Smooth muscle cell (in vitro differentiated cells): ENCODE measurements around the gene CAMTA1. TPM values are rescaled to one million over a fixed set of nuclear protein-coding genes. Genes with fewer than 3 reads are reported as not detected.

Source experiments
- DNase-seq: peaks from one replicate; lab custom pipeline; 2025; ENCODE audit not compliant: unreplicated experiment; lab: John Stamatoyannopoulos, UW
- H2AFZ ChIP-seq: fragments of 200-600 bp; sonication (generic); 2 replicates; pipeline ENCODE4 v1.6.0; 2016; ENCODE audit warnings: antibody characterized with exemption, low read depth, mild to moderate bottlenecking
- H3F3A ChIP-seq: fragments of 200-600 bp; sonication (generic); 2 replicates; pipeline ENCODE4 v1.6.0; 2017; ENCODE audit warnings: antibody characterized with exemption, low read depth
- H3K27ac ChIP-seq: fragments of 200-600 bp; sonication (generic); 2 replicates; pipeline ENCODE4 v1.5.1; 2016; ENCODE audit warnings: low read depth, mild to moderate bottlenecking
- H3K27me3 ChIP-seq: fragments of 200-600 bp; sonication (generic); 2 replicates; pipeline ENCODE4 v1.6.1; 2016; ENCODE audit warnings: low read depth, mild to moderate bottlenecking
- H3K36me3 ChIP-seq: fragments of 200-600 bp; sonication (generic); 2 replicates; pipeline ENCODE4 v1.5.1; 2016; ENCODE audit warnings: low read depth
- H3K4me1 ChIP-seq: fragments of 200-600 bp; sonication (generic); 2 replicates; pipeline ENCODE4 v1.5.1; 2016; ENCODE audit warnings: low read depth
- H3K4me2 ChIP-seq: fragments of 200-600 bp; sonication (generic); 2 replicates; pipeline ENCODE4 v1.6.0; 2016; ENCODE audit warnings: mild to moderate bottlenecking
- H3K4me3 ChIP-seq: fragments of 200-600 bp; sonication (generic); 2 replicates; pipeline ENCODE4 v1.5.1; 2016; ENCODE audit warnings: mild to moderate bottlenecking
- H3K79me2 ChIP-seq: fragments of 200-600 bp; sonication (generic); 2 replicates; pipeline ENCODE4 v1.6.0; 2016; ENCODE audit warnings: low read depth, mild to moderate bottlenecking
- H3K9ac ChIP-seq: fragments of 200-600 bp; sonication (generic); 2 replicates; pipeline ENCODE4 v1.6.0; 2016; ENCODE audit warnings: low read depth
- H3K9me3 ChIP-seq: fragments of 200-600 bp; sonication (generic); replicated peaks from 2 replicates; pipeline ENCODE4 v1.5.1; 2016; ENCODE audit warnings: low read depth
- H4K20me1 ChIP-seq: fragments of 200-600 bp; sonication (generic); 2 replicates; pipeline ENCODE4 v1.6.0; 2016; ENCODE audit warnings: low read depth
- WGBS: methylation state at CpG from one replicate; pipeline ENCODE4 v1.1.7; 2016; ENCODE audit warnings: low lambda C conversion rate; 5-methylcytosine and 5-hydroxymethylcytosine counted together
- polyA plus RNA-seq: library from polyadenylated mRNA; unstranded; fragments of >200 nt; fragmentation: Nextera tagmentation; extraction: Ambion mirVana; gene quantifications from 2 replicates; pipeline ENCODE4 v1.2.1, GENCODE V29; 2016
- total RNA-seq: library from RNA; depleted of rRNA; stranded (reverse); fragments of >200 nt; gene quantifications from 2 replicates; pipeline ENCODE4 v1.2.3, GENCODE V29; 2014
- TF ChIP-seq, protein P1 (sequence below): fragments of 200-600 bp; sonication (generic); IDR thresholded peaks from 2 replicates; pipeline ENCODE4 v1.5.1; 2017; ENCODE audit warnings: borderline replicate concordance, mild to moderate bottlenecking, antibody characterized with exemption; ENCODE audit not compliant: insufficient read depth, poor library complexity, severe bottlenecking

The CAMTA1 gene
- total and polyA plus RNA-seq, 2 experiments from 2014 or later: 139 to 145 TPM

DNA sequence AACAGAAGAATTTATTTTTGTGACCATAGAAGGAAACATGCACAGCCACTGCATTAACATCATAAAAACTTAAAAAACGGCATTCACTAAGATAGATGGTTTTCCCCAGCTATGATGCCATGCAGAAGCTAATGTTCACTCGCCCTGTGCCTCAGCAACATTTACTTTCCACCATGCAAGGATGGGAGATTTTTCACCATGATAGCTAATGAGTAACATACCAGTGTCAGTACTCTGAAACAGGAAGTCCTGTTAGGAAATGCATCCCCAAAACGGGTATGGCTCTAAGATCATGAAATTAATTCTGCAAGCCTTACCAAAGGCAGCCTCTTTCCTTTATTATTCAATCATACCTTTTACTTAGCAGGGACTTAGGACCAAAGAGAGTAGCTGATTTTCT, 968.4 kb downstream of the CAMTA1 start:
- no peaks in the 10 kb centered on the region for H3K9me3 ChIP-seq
- no peak overlapping the region for H3K27ac ChIP-seq
- H3K4me3 ChIP-seq: no peak overlapping the region
- no peak overlapping the region for H2AFZ ChIP-seq
- TF ChIP-seq, protein P1, sequence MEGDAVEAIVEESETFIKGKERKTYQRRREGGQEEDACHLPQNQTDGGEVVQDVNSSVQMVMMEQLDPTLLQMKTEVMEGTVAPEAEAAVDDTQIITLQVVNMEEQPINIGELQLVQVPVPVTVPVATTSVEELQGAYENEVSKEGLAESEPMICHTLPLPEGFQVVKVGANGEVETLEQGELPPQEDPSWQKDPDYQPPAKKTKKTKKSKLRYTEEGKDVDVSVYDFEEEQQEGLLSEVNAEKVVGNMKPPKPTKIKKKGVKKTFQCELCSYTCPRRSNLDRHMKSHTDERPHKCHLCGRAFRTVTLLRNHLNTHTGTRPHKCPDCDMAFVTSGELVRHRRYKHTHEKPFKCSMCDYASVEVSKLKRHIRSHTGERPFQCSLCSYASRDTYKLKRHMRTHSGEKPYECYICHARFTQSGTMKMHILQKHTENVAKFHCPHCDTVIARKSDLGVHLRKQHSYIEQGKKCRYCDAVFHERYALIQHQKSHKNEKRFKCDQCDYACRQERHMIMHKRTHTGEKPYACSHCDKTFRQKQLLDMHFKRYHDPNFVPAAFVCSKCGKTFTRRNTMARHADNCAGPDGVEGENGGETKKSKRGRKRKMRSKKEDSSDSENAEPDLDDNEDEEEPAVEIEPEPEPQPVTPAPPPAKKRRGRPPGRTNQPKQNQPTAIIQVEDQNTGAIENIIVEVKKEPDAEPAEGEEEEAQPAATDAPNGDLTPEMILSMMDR: no peak
- WGBS: 89% methylated on average over 3 of the region's 3 CpGs
- H3K4me2 ChIP-seq: no peak overlapping the region
- H3K27me3 ChIP-seq: no peaks in the 10 kb centered on the region
- peaks cover 7% of the 10 kb centered on the region for H3K4me1 ChIP-seq
- no peaks in the 10 kb centered on the region for H4K20me1 ChIP-seq
- no peaks in the 10 kb centered on the region for H3K79me2 ChIP-seq
- no peak for DNase-seq
- H3F3A ChIP-seq: no peaks in the 10 kb centered on the region
- H3K9ac ChIP-seq: no peak overlapping the region
- H3K36me3 ChIP-seq: no peaks in the 10 kb centered on the region

DNA sequence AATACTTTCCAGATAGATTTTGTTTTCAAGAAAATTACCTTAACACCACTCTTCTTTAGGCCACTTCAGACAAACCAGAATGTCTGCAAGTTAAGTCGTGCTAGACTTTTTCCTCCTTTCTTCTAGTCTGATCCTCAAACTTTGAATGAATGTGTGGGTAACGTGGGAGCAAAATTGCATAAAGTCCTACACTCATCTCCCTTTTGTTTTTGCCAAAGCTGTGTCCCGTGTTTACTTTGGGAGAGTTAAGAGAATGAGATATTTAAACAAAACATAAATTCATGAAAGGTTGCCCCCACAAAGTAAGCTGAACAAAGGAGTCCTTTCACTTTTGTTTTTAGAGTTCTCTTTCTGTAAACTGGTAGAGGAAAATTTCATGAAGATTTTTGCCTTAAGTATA, 969.0 kb downstream of the CAMTA1 start:
- peaks cover 7% of the 10 kb centered on the region for H3K4me1 ChIP-seq

DNA sequence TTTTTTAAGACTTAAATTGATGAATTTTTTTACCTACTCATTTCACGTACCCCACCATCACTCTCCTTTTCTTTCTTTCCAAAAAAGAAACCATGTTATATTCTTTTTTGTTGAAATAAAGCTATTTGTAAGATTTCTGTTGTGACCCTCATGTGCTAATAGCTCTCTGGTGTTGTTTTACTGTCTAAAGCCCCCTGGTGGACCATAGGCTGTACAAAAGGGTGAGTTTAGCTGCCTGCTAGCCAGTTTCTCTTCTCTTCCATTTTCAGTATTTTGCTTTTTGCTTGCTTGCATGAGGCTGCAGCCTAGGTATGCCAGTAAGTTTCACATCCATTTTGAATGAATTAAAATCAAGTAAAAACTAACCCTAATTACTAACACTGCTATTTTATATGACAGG, 970.2 kb downstream of the CAMTA1 start:
- Histone ChIP-seq H3K79me2 (no peaks in the 10 kb centered on the region), H3K36me3 (no peaks in the 10 kb centered on the region), H3K27ac (no peak overlapping the region), H3F3A (no peaks in the 10 kb centered on the region), H3K4me1 (peaks cover 7% of the 10 kb centered on the region), H3K4me2 (no peak overlapping the region), H3K27me3 (no peaks in the 10 kb centered on the region), H3K4me3 (no peak overlapping the region), H3K9ac (no peak overlapping the region), H3K9me3 (no peaks in the 10 kb centered on the region), H2AFZ (no peak overlapping the region), H4K20me1 (no peaks in the 10 kb centered on the region)
- WGBS: 90% methylated on average over 1 of the region's 1 CpG
- TF ChIP-seq, protein P1: peak; percentile 20
- no peak for DNase-seq

More for the DNA sequence above, 969.0 kb downstream of the CAMTA1 start:
- no peaks in the 10 kb centered on the region for H3F3A ChIP-seq
- H3K36me3 ChIP-seq: no peaks in the 10 kb centered on the region
- WGBS: 91% methylated on average over 3 of the region's 3 CpGs
- no peak overlapping the region for H3K9ac ChIP-seq
- H3K4me3 ChIP-seq: no peak overlapping the region
- TF ChIP-seq, protein P1: no peak
- no peaks in the 10 kb centered on the region for H3K9me3 ChIP-seq
- H3K79me2 ChIP-seq: no peaks in the 10 kb centered on the region
- H2AFZ ChIP-seq: no peak overlapping the region
- H4K20me1 ChIP-seq: no peaks in the 10 kb centered on the region
- H3K27ac ChIP-seq: no peak overlapping the region
- H3K27me3 ChIP-seq: no peaks in the 10 kb centered on the region
- DNase-seq: no peak
- H3K4me2 ChIP-seq: no peak overlapping the region

DNA sequence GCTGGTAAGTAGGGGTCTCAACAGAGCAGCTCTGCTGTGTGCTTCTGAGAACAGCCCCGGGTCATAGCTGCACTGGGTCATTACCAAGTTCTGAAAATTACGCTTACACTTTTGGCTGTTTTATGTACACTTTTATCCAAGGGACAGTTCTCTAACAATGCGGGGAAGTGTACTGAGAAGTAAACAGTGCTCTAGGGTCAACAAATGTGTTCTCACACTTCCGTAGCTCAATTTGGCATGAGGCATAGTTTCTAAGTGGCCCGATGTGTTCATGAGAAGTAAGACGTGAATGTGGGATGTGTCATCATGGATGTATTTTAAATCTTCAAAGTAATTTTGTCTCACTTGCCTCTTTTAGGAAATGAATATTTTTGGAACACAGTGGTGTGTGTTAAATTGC, 975.0 kb downstream of the CAMTA1 start:
- H2AFZ ChIP-seq: no peak overlapping the region
- no peak overlapping the region for H3K4me2 ChIP-seq
- H3K36me3 ChIP-seq: no peaks in the 10 kb centered on the region
- 93% methylated on average over 6 of the region's 6 CpGs for WGBS
- H3K4me1 ChIP-seq: no peaks in the 10 kb centered on the region
- no peak overlapping the region for H3K4me3 ChIP-seq
- no peaks in the 10 kb centered on the region for H4K20me1 ChIP-seq
- TF ChIP-seq, protein P1: no peak
- H3K9ac ChIP-seq: no peak overlapping the region
- no peaks in the 10 kb centered on the region for H3K79me2 ChIP-seq
- no peaks in the 10 kb centered on the region for H3K27me3 ChIP-seq
- no peaks in the 10 kb centered on the region for H3K9me3 ChIP-seq
- no peaks in the 10 kb centered on the region for H3F3A ChIP-seq
- H3K27ac ChIP-seq: no peak overlapping the region
- DNase-seq: no peak
